ENCODE results near the gene LSR. TPM values are rescaled to one million over a fixed set of nuclear protein-coding genes. Genes with fewer than 3 reads are reported as not detected.

Gene LSR
- total and polyA plus RNA-seq, 2 experiments from 2014 or later, result 116 to 212 TPM

DNA sequence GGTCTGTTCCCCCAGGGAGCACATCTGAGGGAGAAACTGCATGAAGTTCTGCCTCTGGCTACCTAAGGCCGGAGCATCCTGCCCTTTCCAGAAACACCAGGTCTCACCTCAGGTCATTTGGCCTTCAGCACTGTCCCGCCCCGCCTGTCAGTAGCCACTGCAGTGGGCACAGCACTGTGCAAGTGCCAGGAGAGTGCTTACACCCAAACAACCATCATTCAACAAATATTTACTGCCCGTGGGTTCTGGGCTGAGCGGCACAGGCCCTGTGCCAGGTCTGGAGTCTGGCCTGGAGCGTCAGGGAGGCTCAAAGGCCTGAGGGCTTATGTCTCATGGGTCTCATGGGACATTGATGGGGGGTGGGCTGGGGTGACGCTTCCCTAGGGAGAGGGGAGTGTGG is 22.7 kb downstream of the LSR start:
- Mint-ChIP-seq H3K4me1 (no peaks in the 10 kb centered on the region; the same call in none of the 3 replicates), H3K36me3 (ENCODE audit: low read depth) (peaks cover 62% of the 10 kb centered on the region), H3K4me3 (no peak overlapping the region), H3K27me3 (ENCODE audit: insufficient read depth, low read depth, poor library complexity) (peaks cover 16% of the 10 kb centered on the region), H3K9me3 (no peaks in the 10 kb centered on the region; the same call in 2 of the 3 replicates), H3K27ac (no peak overlapping the region)
- Histone ChIP-seq H4K20me1 (replicated peaks; ENCODE audit: insufficient read depth) (peaks cover 5% of the 10 kb centered on the region; the same call in 1 of the 2 replicates), H3K4me3 (no peak overlapping the region), H3K27ac (ENCODE audit: low read depth) (no peak overlapping the region), H3K79me2 (replicated peaks; ENCODE audit: insufficient read depth) (no peaks in the 10 kb centered on the region), H2AFZ (no peak overlapping the region), H3K4me1 (ENCODE audit: insufficient read depth) (peaks cover 7% of the 10 kb centered on the region; the same call in 1 of the 2 replicates), H3K36me3 (ENCODE audit: insufficient read depth) (peaks cover 7% of the 10 kb centered on the region), H3K27me3 (ENCODE audit: insufficient read depth) (no peaks in the 10 kb centered on the region), H3K4me2 (no peak overlapping the region), H3K9me2 (ENCODE audit: insufficient read depth) (no peaks in the 10 kb centered on the region), H3F3A (replicated peaks; ENCODE audit: low read depth) (peaks cover 7% of the 10 kb centered on the region; the same call in 1 of the 2 replicates)
- no peak for ATAC-seq
- DNase-seq (ENCODE audit: low spot score), result no peak
- TF ChIP-seq ZNF114 (CRISPR knock-in tag; IDR thresholded peaks at IDR 0.05) (no peak), POLR2AphosphoS5 (IDR thresholded peaks at IDR 0.05; ENCODE audit: low read depth) (no peak), EZH2phosphoT487 (IDR thresholded peaks at IDR 0.05; ENCODE audit: unreplicated experiment) (no peak), NANOG (IDR thresholded peaks at IDR 0.05; ENCODE audit: borderline replicate concordance) (no peak), JUNB (IDR thresholded peaks at IDR 0.05; ENCODE audit: unreplicated experiment) (no peak), EZH2 (IDR thresholded peaks at IDR 0.05; ENCODE audit: low read depth, unreplicated experiment) (no peak), CREB1 (CRISPR knock-in tag; IDR thresholded peaks at IDR 0.05; ENCODE audit: low read depth) (no peak)
- TF ChIP-seq, protein P1, sequence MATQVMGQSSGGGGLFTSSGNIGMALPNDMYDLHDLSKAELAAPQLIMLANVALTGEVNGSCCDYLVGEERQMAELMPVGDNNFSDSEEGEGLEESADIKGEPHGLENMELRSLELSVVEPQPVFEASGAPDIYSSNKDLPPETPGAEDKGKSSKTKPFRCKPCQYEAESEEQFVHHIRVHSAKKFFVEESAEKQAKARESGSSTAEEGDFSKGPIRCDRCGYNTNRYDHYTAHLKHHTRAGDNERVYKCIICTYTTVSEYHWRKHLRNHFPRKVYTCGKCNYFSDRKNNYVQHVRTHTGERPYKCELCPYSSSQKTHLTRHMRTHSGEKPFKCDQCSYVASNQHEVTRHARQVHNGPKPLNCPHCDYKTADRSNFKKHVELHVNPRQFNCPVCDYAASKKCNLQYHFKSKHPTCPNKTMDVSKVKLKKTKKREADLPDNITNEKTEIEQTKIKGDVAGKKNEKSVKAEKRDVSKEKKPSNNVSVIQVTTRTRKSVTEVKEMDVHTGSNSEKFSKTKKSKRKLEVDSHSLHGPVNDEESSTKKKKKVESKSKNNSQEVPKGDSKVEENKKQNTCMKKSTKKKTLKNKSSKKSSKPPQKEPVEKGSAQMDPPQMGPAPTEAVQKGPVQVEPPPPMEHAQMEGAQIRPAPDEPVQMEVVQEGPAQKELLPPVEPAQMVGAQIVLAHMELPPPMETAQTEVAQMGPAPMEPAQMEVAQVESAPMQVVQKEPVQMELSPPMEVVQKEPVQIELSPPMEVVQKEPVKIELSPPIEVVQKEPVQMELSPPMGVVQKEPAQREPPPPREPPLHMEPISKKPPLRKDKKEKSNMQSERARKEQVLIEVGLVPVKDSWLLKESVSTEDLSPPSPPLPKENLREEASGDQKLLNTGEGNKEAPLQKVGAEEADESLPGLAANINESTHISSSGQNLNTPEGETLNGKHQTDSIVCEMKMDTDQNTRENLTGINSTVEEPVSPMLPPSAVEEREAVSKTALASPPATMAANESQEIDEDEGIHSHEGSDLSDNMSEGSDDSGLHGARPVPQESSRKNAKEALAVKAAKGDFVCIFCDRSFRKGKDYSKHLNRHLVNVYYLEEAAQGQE (IDR thresholded peaks at IDR 0.05; ENCODE audit: unreplicated experiment), result no peak
- TF ChIP-seq, protein P2, sequence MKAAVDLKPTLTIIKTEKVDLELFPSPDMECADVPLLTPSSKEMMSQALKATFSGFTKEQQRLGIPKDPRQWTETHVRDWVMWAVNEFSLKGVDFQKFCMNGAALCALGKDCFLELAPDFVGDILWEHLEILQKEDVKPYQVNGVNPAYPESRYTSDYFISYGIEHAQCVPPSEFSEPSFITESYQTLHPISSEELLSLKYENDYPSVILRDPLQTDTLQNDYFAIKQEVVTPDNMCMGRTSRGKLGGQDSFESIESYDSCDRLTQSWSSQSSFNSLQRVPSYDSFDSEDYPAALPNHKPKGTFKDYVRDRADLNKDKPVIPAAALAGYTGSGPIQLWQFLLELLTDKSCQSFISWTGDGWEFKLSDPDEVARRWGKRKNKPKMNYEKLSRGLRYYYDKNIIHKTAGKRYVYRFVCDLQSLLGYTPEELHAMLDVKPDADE (IDR thresholded peaks at IDR 0.05), result no peak
- TF ChIP-seq, protein P3, sequence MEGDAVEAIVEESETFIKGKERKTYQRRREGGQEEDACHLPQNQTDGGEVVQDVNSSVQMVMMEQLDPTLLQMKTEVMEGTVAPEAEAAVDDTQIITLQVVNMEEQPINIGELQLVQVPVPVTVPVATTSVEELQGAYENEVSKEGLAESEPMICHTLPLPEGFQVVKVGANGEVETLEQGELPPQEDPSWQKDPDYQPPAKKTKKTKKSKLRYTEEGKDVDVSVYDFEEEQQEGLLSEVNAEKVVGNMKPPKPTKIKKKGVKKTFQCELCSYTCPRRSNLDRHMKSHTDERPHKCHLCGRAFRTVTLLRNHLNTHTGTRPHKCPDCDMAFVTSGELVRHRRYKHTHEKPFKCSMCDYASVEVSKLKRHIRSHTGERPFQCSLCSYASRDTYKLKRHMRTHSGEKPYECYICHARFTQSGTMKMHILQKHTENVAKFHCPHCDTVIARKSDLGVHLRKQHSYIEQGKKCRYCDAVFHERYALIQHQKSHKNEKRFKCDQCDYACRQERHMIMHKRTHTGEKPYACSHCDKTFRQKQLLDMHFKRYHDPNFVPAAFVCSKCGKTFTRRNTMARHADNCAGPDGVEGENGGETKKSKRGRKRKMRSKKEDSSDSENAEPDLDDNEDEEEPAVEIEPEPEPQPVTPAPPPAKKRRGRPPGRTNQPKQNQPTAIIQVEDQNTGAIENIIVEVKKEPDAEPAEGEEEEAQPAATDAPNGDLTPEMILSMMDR (conservative IDR thresholded peaks at IDR 0.05; ENCODE audit: low read depth in 2 of 2), result no peak
